ENCODE measurements around the gene HOXA11. TPM values are rescaled to one million over a fixed set of nuclear protein-coding genes. Genes with fewer than 3 reads are reported as not detected.
A peak's percentile ranks its signal among the peaks of the same experiment; 100 is the strongest.

The HOXA11 gene
- total and polyA plus RNA-seq, 4 experiments from 2014 or later, result not detected

DNA sequence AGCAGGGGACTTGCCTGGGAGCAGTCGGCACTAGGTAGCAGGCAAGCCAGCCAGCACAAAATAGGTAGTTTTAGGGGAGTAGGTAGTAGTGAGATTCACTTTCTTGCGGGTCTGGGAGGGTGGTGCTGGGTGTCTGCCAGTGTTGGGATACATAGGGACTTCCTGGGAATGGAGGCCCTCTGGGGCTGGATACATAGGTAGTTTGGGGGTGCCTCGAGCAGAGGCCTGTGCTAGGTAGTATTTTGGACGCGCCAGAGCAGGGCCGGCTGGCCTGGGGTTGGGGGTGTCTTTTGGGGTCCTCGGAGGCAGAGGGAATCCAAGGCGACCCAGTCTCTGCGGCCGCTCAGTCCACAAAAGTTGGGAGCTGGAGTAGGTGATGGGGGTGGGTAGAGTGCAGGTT, 30.7 kb downstream of the HOXA11 start:
- POLR2A ChIA-PET (ENCODE audit: partially characterized antibody), result interaction anchor here (0.8 to 1.0 kb wide), 2 partner anchors 12 to 23 kb away, joined by 3 to 4 read pairs; partner anchors contain the start of gene HOXA4
- DNase-seq, result no peak
- Histone ChIP-seq H3K36me3 (ENCODE audit: insufficient read depth, low read length) (no peaks in the 10 kb centered on the region), H3K27ac (ENCODE audit: low read depth, low read length) (no peak overlapping the region), H3K4me3 (ENCODE audit: low read length in 2 of 2) (no peak overlapping the region), H3K9me3 (ENCODE audit: control insufficient read depth in 1 of 2, low read length in 2 of 2) (no peaks in the 10 kb centered on the region), H3K27me3 (ENCODE audit: insufficient read depth, low read length) (peaks cover 94% of the 10 kb centered on the region), H3K4me1 (ENCODE audit: insufficient read depth, low read length) (peaks cover 51% of the 10 kb centered on the region)
- Mint-ChIP-seq H3K9me3 (peaks cover 0 to 40% (median 0%) of the 10 kb centered on the region in 8 donors), H3K4me3 (peak overlapping the region in 5 of 8 donors; percentile 49 to 79 (median 69)), H3K36me3 (peaks cover 0 to 3% of the 10 kb centered on the region in 2 donors), H3K27me3 (peaks cover 77 to 80% of the 10 kb centered on the region in 2 donors), H3K4me1 (peaks cover 32 to 79% (median 49%) of the 10 kb centered on the region in 4 donors), H3K27ac (peak overlapping the region in 1 of 7 donors; percentile 88)
- intact Hi-C loops (cut with micrococcal nuclease), result loop anchor here (5.0 kb wide), 1 partner anchor 1902 kb away; no protein-coding TSS in a partner anchor
- CTCF ChIA-PET (ENCODE audit: partially characterized antibody), result interaction anchor here (0.9 to 1.3 kb wide), 5 partner anchors 8 to 785 kb away, joined by 3 to 4 read pairs (median 3); no protein-coding TSS in a partner anchor

DNA sequence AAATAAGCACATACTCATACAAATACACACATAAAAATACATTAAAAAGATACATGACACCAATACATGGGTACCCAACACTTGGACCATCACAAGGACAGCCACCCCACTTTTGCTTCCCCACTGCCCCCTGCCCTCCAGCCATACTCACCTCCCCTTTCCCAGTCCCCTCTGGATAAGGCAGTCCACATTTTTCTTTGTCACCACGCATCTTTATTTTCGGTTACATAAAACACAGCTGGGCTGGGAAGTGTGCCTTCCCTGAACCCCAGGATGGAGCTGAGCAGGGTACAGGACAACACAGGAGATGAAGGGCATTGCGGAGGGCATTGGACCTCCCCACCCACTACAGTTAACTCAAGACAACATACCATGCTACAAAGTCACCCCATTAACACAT, 31.5 kb downstream of the HOXA11 start:
- POLR2A ChIA-PET (ENCODE audit: partially characterized antibody), result no interaction called here
- Mint-ChIP-seq H3K27me3 (peaks cover 78 to 79% of the 10 kb centered on the region in 2 donors), H3K27ac (peak overlapping the region in 2 of 7 donors; percentile 42 to 88), H3K4me1 (peaks cover 30 to 74% (median 46%) of the 10 kb centered on the region in 4 donors), H3K36me3 (peaks cover 0 to 3% of the 10 kb centered on the region in 2 donors), H3K4me3 (peak overlapping the region in 3 of 8 donors; percentile 0 to 48 (median 17)), H3K9me3 (peaks cover 0 to 34% (median 0%) of the 10 kb centered on the region in 8 donors)
- Histone ChIP-seq H3K9me3 (ENCODE audit: control insufficient read depth in 1 of 2, low read length in 2 of 2) (no peaks in the 10 kb centered on the region), H3K4me3 (ENCODE audit: low read length in 2 of 2) (no peak overlapping the region), H3K27ac (ENCODE audit: low read depth, low read length) (no peak overlapping the region), H3K36me3 (ENCODE audit: insufficient read depth, low read length) (no peaks in the 10 kb centered on the region), H3K27me3 (ENCODE audit: insufficient read depth, low read length) (peaks cover 93% of the 10 kb centered on the region), H3K4me1 (ENCODE audit: insufficient read depth, low read length) (peaks cover 51% of the 10 kb centered on the region)
- CTCF ChIA-PET (ENCODE audit: partially characterized antibody), result interaction anchor here (1.0 to 1.2 kb wide), 2 partner anchors 9 to 24 kb away, joined by 3 to 4 read pairs; no protein-coding TSS in a partner anchor
- intact Hi-C loops (cut with micrococcal nuclease), result loop anchor here (5.0 kb wide), 1 partner anchor 1901 kb away; no protein-coding TSS in a partner anchor
- DNase-seq, result no peak

DNA sequence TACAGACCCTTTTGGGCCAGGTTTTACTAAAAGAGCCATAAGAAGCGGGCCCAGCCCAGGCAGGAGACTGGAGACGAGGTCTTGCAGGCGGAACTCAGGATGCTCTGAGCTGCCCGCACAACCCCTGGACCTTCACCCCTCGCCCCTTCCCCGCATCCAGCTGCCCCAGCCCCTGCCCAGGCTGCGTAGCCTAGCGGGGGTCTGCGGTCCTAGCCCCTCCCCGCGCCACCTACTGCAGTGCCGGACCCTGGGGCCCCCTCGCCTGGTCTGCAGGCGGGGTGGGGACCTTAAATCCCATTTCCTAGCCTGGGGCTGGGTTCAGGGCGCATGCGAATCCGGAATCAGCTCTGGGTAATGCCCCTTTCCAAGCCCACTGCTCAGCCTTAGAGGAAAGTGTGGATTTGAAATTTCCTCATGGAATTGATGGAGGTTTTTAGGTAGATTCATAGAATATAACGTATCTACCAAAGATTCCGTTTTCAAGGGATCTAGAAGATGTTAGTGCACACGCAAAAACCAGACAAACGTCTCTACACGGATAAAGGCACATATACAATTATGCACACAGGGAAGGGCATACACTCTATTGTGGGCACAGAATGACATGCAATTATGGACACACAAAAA, 32.1 kb downstream of the HOXA11 start:
- Histone ChIP-seq H3K27ac (ENCODE audit: low read depth, low read length) (no peak overlapping the region), H3K4me3 (ENCODE audit: low read length in 2 of 2) (no peak overlapping the region), H3K27me3 (ENCODE audit: insufficient read depth, low read length) (peaks cover 93% of the 10 kb centered on the region), H3K9me3 (ENCODE audit: control insufficient read depth in 1 of 2, low read length in 2 of 2) (no peaks in the 10 kb centered on the region), H3K36me3 (ENCODE audit: insufficient read depth, low read length) (no peaks in the 10 kb centered on the region), H3K4me1 (ENCODE audit: insufficient read depth, low read length) (peaks cover 51% of the 10 kb centered on the region)
- Mint-ChIP-seq H3K27ac (peak overlapping the region in 1 of 7 donors; percentile 88), H3K9me3 (peaks cover 0 to 34% (median 0%) of the 10 kb centered on the region in 8 donors), H3K4me1 (peaks cover 30 to 74% (median 47%) of the 10 kb centered on the region in 4 donors), H3K27me3 (peaks cover 79 to 80% of the 10 kb centered on the region in 2 donors), H3K36me3 (peaks cover 0 to 3% of the 10 kb centered on the region in 2 donors), H3K4me3 (peak overlapping the region in 2 of 8 donors; percentile 17 to 25)
- intact Hi-C loops (cut with micrococcal nuclease), result loop anchor here (5.0 kb wide), 1 partner anchor 1901 kb away; no protein-coding TSS in a partner anchor
- ChIA-PET CTCF (ENCODE audit: partially characterized antibody) (interaction anchor here (0.7 to 5.0 kb wide), 2 partner anchors 9 to 26 kb away, joined by 3 to 66 read pairs; no protein-coding TSS in a partner anchor), POLR2A (ENCODE audit: partially characterized antibody) (no interaction called here)
- no peak for DNase-seq

DNA sequence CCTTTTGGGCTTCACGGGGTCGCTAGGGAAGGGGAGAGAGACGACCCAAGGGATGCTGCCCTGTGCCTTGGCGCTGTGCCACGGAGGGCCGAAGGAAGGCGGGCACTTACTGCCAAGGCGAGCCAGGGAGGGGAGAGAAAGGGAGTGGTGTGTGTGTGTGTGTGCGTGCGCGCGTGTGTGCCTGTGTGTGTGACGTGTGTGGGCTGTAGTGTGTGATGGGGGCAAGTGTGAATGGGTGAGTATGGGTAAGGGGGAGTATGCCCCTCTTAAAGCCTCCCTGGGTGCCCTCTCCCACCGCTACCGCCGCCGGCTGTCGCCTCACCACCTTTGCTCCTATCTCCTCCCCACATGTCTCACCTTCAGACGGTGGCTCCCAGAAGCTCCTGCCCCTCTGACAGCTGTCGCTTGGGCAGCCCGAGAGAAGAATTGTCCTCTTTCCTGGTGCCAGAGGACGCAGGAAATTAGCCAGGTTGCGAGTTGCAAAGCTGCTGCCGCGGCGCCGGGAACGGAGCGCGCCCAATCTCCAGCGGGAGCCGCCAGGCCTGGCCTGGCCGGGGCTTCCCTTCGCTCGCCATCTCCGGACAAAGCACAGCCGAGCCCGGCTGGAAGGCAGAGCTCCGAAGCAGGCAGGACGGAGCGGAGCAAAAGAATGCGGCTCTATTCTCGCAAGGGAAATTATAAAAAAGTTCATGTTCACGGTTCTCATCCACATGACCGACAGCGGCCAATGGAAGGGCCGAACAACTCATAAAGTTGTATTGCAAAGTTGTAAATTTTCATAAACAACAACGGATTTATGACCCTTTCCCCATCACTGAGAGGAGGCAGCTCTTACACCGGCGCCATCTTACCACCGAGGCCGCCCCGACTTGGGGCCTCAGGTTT, 32.9 kb downstream of the HOXA11 start, which contains the start of gene HOXA3:
HOXA3 (minus strand) TSS at position 653 of the 885 bp plus-strand sequence. CDS start 41,943 bp downstream, outside the sequence.
- no peaks in the 10 kb centered on the region for H3K36me3 ChIP-seq (ENCODE audit: insufficient read depth, low read length)
- H3K4me3 ChIP-seq (ENCODE audit: low read length in 2 of 2), result no peak within 1 kb of the TSS
- H3K4me3 Mint-ChIP-seq, result peak within 1 kb of the TSS; percentile 74 to 92 (median 83)
- H3K9me3 Mint-ChIP-seq, result peaks cover 0 to 27% (median 0%) of the 10 kb centered on the region in 8 donors
- no peak within 1 kb of the TSS for H3K27ac ChIP-seq (ENCODE audit: low read depth, low read length)
- H3K27ac Mint-ChIP-seq, result peak within 1 kb of the TSS in 5 of 7 donors; percentile 53 to 88 (median 68)
- H3K9me3 ChIP-seq (ENCODE audit: control insufficient read depth in 1 of 2, low read length in 2 of 2), result no peaks in the 10 kb centered on the region
- H3K4me1 ChIP-seq (ENCODE audit: insufficient read depth, low read length), result peaks cover 51% of the 10 kb centered on the region
- H3K27me3 Mint-ChIP-seq, result peaks cover 75 to 78% of the 10 kb centered on the region in 2 donors
- H3K27me3 ChIP-seq (ENCODE audit: insufficient read depth, low read length), result peaks cover 90% of the 10 kb centered on the region
- H3K4me1 Mint-ChIP-seq, result peaks cover 30 to 71% (median 46%) of the 10 kb centered on the region in 4 donors
- ChIA-PET CTCF (ENCODE audit: partially characterized antibody) (interaction anchor here (0.7 to 5.0 kb wide), 5 partner anchors 10 to 471 kb away, joined by 3 to 66 read pairs (median 4); no protein-coding TSS in a partner anchor), POLR2A (ENCODE audit: partially characterized antibody) (no interaction called here)
- H3K36me3 Mint-ChIP-seq, result no peaks in the 10 kb centered on the region
- peak in 1 of 5 donors; percentile 33 for DNase-seq
- intact Hi-C loops (cut with micrococcal nuclease), result loop anchor here (1.0 to 5.0 kb wide), 2 partner anchors 9 to 1900 kb away; no protein-coding TSS in a partner anchor

DNA sequence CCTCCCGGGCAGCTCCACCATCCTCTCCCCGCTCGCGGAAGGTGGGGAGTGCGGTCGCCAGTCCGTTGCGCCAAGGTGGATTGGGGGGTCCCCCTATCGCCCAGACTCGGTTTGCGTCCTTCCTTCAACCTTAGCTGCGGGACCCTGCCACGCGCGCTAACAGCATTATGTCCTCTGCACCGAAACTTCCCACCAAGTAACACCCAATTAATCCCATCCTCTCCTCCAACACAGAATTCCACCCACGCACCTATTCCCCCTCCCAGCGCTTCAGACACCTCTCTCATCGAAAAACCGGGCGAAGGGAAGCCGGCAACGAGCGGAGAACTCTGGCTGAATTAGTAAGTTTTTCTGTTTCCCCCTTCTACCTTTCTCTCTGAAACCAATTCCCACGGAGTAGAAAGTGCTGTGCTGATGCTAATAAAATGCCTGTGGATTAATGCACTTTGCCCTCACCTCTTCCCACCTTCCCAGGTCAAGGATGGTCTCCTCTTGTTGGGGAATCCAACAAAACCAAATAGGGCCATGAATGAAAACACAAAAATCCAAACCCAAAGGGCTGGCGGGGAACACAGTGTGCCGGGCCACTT, 33.6 kb downstream of the HOXA11 start:
- ChIA-PET CTCF (ENCODE audit: partially characterized antibody) (interaction anchor here (1.0 to 5.0 kb wide), 12 partner anchors 8 to 1295 kb away, joined by 3 to 66 read pairs (median 5); no protein-coding TSS in a partner anchor), POLR2A (ENCODE audit: partially characterized antibody) (no interaction called here)
- Histone ChIP-seq H3K9me3 (ENCODE audit: control insufficient read depth in 1 of 2, low read length in 2 of 2) (no peaks in the 10 kb centered on the region), H3K4me1 (ENCODE audit: insufficient read depth, low read length) (peaks cover 49% of the 10 kb centered on the region), H3K27me3 (ENCODE audit: insufficient read depth, low read length) (peaks cover 93% of the 10 kb centered on the region), H3K36me3 (ENCODE audit: insufficient read depth, low read length) (no peaks in the 10 kb centered on the region), H3K4me3 (ENCODE audit: low read length in 2 of 2) (peak overlapping the region in 1 of 2 donors; percentile 36), H3K27ac (ENCODE audit: low read depth, low read length) (no peak overlapping the region)
- intact Hi-C loops (cut with micrococcal nuclease), result loop anchor here (1.0 to 5.0 kb wide), 2 partner anchors 10 to 1899 kb away; no protein-coding TSS in a partner anchor
- peaks cover 0 to 22% (median 0%) of the 10 kb centered on the region in 8 donors for H3K9me3 Mint-ChIP-seq
- H3K4me1 Mint-ChIP-seq, result peaks cover 27 to 66% (median 47%) of the 10 kb centered on the region in 4 donors
- H3K4me3 Mint-ChIP-seq, result peak overlapping the region; percentile 74 to 92 (median 83)
- no peaks in the 10 kb centered on the region for H3K36me3 Mint-ChIP-seq
- peak overlapping the region in 5 of 7 donors; percentile 53 to 70 (median 68) for H3K27ac Mint-ChIP-seq
- DNase-seq, result no peak
- peaks cover 78 to 79% of the 10 kb centered on the region in 2 donors for H3K27me3 Mint-ChIP-seq

Data from CD4-positive, alpha-beta memory T cell (primary cell).